Trophoblast cell (in vitro differentiated cells and primary cell): Measurements from ENCODE around the gene DLG2.

Experiments
- DNase-seq, 2 donors: peaks; one replicate each; pipeline ENCODE4 v3.0.0-alpha.2; 2016
- H2AFZ ChIP-seq: 2 replicates; pipeline ENCODE4 v1.6.1; 2013; ENCODE audit warnings: low read length, moderate library complexity, mild to moderate bottlenecking; ENCODE audit not compliant: insufficient read depth, poor library complexity
- H2AK5ac ChIP-seq: 2 replicates; pipeline ENCODE4 v1.6.1; 2013; ENCODE audit warnings: mild to moderate bottlenecking, low read length
- H2BK120ac ChIP-seq: 2 replicates; pipeline ENCODE4 v1.6.1; 2013; ENCODE audit warnings: low read length, mild to moderate bottlenecking, moderate library complexity; ENCODE audit not compliant: insufficient read depth, poor library complexity
- H2BK12ac ChIP-seq: 2 replicates; pipeline ENCODE4 v1.6.1; 2013; ENCODE audit warnings: mild to moderate bottlenecking, low read length, moderate library complexity
- H2BK5ac ChIP-seq: 2 replicates; pipeline ENCODE4 v1.6.1; 2013; ENCODE audit warnings: low read length, low read depth, moderate library complexity, mild to moderate bottlenecking; ENCODE audit not compliant: poor library complexity
- H3K14ac ChIP-seq: 2 replicates; pipeline ENCODE4 v1.6.1; 2013; ENCODE audit warnings: mild to moderate bottlenecking, low read length
- H3K18ac ChIP-seq: 2 replicates; pipeline ENCODE4 v1.6.1; 2013; ENCODE audit warnings: mild to moderate bottlenecking, low read length
- H3K23ac ChIP-seq: 2 replicates; pipeline ENCODE4 v1.6.1; 2013; ENCODE audit warnings: low read length
- H3K27ac ChIP-seq: 2 replicates; pipeline ENCODE4 v1.5.1; 2013; ENCODE audit warnings: low read depth, mild to moderate bottlenecking, inconsistent platforms, low read length, moderate library complexity
- H3K27me3 ChIP-seq: 2 replicates; pipeline ENCODE4 v1.6.1; 2013; ENCODE audit warnings: inconsistent platforms, mild to moderate bottlenecking, low read length, moderate library complexity; ENCODE audit not compliant: insufficient read depth
- H3K36me3 ChIP-seq, 2 experiments: 1 replicate in 1 of 2; 2 replicates in 1 of 2; pipeline ENCODE4 v1.6.1; 2013; ENCODE audit warnings: low read length in 2 of 2, mild to moderate bottlenecking in 2 of 2, moderate library complexity in 1 of 2; ENCODE audit not compliant: insufficient read depth in 2 of 2, control insufficient read depth in 1 of 2
- H3K4ac ChIP-seq: 2 replicates; pipeline ENCODE4 v1.6.1; 2013; ENCODE audit warnings: low read depth, mild to moderate bottlenecking, low read length, moderate library complexity
- H3K4me1 ChIP-seq, 2 experiments: 1 replicate in 1 of 2; 2 replicates in 1 of 2; pipeline ENCODE4 v1.6.1; 2013; ENCODE audit warnings: low read length in 2 of 2, mild to moderate bottlenecking in 2 of 2, moderate library complexity in 1 of 2; ENCODE audit not compliant: insufficient read depth in 2 of 2, control insufficient read depth in 1 of 2
- H3K4me2 ChIP-seq: 2 replicates; pipeline ENCODE4 v1.6.1; 2013; ENCODE audit warnings: inconsistent platforms, mild to moderate bottlenecking, low read length, moderate library complexity
- H3K4me3 ChIP-seq: 2 replicates; pipeline ENCODE4 v1.5.1; 2013; ENCODE audit warnings: mild to moderate bottlenecking, low read depth, low read length, inconsistent platforms
- H3K79me1 ChIP-seq: one replicate; pipeline ENCODE4 v1.6.1; 2013; ENCODE audit warnings: low read length
- H3K79me2 ChIP-seq: 2 replicates; pipeline ENCODE4 v1.6.1; 2013; ENCODE audit warnings: low read length, mild to moderate bottlenecking; ENCODE audit not compliant: control insufficient read depth, insufficient read depth, poor library complexity
- H3K9ac ChIP-seq: 2 replicates; pipeline ENCODE4 v1.6.1; 2013; ENCODE audit warnings: mild to moderate bottlenecking, low read length
- H3K9me3 ChIP-seq: 2 replicates; pipeline ENCODE4 v1.6.1; 2013; ENCODE audit warnings: low read depth, mild to moderate bottlenecking, control low read depth, inconsistent platforms, low read length; ENCODE audit not compliant: insufficient read depth
- H4K12ac ChIP-seq: 2 replicates; pipeline ENCODE4 v1.6.1; 2013; ENCODE audit warnings: low read depth, mild to moderate bottlenecking, low read length, moderate library complexity
- H4K8ac ChIP-seq: 2 replicates; pipeline ENCODE4 v1.6.1; 2013; ENCODE audit warnings: low read depth, mild to moderate bottlenecking, low read length, moderate library complexity
- H4K91ac ChIP-seq: one replicate; pipeline ENCODE4 v1.6.1; 2013; ENCODE audit warnings: low read depth, mild to moderate bottlenecking, low read length, moderate library complexity
- WGBS: extraction: QIAGEN DNeasy Blood & Tissue Kit; methylation state at CpG from one replicate; pipeline ENCODE4 v1.1.7; 2013; ENCODE audit warnings: missing lambda C conversion rate; ENCODE audit not compliant: insufficient read length, insufficient coverage; ENCODE audit errors: extremely low coverage; 5-methylcytosine and 5-hydroxymethylcytosine counted together

Gene DLG2

DNA sequence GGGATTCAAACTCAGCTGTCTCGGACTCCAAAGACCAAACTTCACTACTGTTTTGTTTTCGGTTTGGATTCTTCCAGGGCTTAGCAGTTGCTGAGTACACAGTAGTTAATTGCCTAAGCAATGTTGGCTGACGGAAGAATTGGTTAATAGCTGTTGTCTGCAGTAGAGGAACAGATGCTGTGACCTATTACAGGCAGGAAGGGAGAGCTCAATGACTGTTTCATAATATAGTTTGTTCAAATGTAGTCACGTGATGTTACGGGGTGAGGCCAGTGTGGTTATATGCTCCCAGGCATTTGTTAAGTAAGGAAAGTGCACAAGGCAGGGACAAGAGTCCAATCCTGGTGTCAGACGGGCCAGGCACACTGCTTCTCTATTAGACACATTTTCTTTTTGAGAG is 2118.3 kb downstream of the DLG2 start:
- Histone ChIP-seq H3K36me3 (no peaks in the 10 kb centered on the region), H2AFZ (no peak overlapping the region), H3K27me3 (no peaks in the 10 kb centered on the region), H3K14ac (no peak overlapping the region), H3K4ac (no peak overlapping the region), H4K91ac (no peak overlapping the region), H3K9me3 (peaks cover 2% of the 10 kb centered on the region), H2BK12ac (no peak overlapping the region), H2AK5ac (no peak overlapping the region), H4K8ac (no peak overlapping the region), H3K4me1 (no peaks in the 10 kb centered on the region), H2BK120ac (no peak overlapping the region), H2BK5ac (no peak overlapping the region), H3K9ac (no peak overlapping the region), H3K18ac (no peak overlapping the region), H3K27ac (no peak overlapping the region), H4K12ac (no peak overlapping the region), H3K23ac (no peak overlapping the region), H3K4me2 (no peak overlapping the region), H3K79me1 (peaks cover 1% of the 10 kb centered on the region), H3K79me2 (no peaks in the 10 kb centered on the region), H3K4me3 (no peak overlapping the region)
- WGBS: no CpG with 5 or more reads among the region's 6 CpGs
- no peak for DNase-seq

DNA sequence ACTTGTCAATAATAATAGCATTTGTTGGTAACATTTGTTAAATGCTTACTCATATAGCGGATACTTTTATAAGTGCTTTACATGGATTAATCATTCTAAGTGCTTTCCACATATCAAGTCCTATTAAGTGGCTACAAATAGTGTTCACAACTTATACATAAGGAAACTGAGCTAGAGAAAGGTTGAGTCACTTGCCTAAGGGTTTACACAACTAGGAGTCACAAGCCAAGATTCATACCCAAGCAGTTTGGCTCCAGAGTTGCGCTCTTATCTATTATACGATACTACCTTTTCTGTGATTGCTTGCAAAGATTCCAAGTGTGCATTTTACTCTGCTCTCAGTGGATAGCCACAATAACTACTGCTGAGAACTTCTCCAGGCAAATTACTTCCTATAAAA is 2125.1 kb downstream of the DLG2 start:
- no peaks in the 10 kb centered on the region for H3K4me1 ChIP-seq
- no peak overlapping the region for H3K9ac ChIP-seq
- H2BK12ac ChIP-seq: no peak overlapping the region
- H3K27me3 ChIP-seq: no peaks in the 10 kb centered on the region
- no peak overlapping the region for H3K14ac ChIP-seq
- no peaks in the 10 kb centered on the region for H3K79me2 ChIP-seq
- H4K91ac ChIP-seq: no peak overlapping the region
- H3K4me2 ChIP-seq: no peak overlapping the region
- no peak overlapping the region for H2BK120ac ChIP-seq
- no peaks in the 10 kb centered on the region for H3K36me3 ChIP-seq
- WGBS: no CpG with 5 or more reads among the region's 3 CpGs
- no peak overlapping the region for H4K12ac ChIP-seq
- peaks cover 2% of the 10 kb centered on the region for H3K9me3 ChIP-seq
- no peak overlapping the region for H2AK5ac ChIP-seq
- no peak overlapping the region for H4K8ac ChIP-seq
- no peak overlapping the region for H3K23ac ChIP-seq
- no peak overlapping the region for H3K4ac ChIP-seq
- no peak overlapping the region for H2AFZ ChIP-seq
- H3K4me3 ChIP-seq: no peak overlapping the region
- H2BK5ac ChIP-seq: no peak overlapping the region
- no peak overlapping the region for H3K27ac ChIP-seq
- no peaks in the 10 kb centered on the region for H3K79me1 ChIP-seq
- peak in 1 of 2 donors; percentile 10 for DNase-seq
- no peak overlapping the region for H3K18ac ChIP-seq

DNA sequence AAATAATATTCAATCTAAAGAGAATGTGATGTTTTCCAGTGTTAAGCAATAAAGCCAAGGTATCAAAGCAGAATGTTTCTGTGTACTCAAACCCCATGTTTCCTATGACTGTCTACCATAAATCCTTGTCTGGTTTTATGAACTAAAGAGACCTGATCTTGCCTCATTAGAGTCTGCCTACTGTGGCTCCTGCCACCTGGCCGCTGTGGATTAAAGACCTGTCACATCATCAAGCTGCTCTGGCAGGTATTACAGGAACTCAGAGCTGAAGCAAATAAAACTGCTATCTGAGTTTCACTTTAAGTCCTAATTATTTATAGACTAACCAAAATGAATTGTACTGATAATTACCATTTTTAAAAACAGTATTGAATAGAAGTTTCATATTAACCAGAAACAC is 2133.2 kb downstream of the DLG2 start:
- Histone ChIP-seq H3K4me1 (no peaks in the 10 kb centered on the region), H2AFZ (no peak overlapping the region), H3K18ac (no peak overlapping the region), H4K8ac (no peak overlapping the region), H3K9me3 (no peaks in the 10 kb centered on the region), H4K91ac (no peak overlapping the region), H3K27ac (no peak overlapping the region), H2BK5ac (no peak overlapping the region), H2AK5ac (no peak overlapping the region), H3K4me2 (no peak overlapping the region), H3K27me3 (no peaks in the 10 kb centered on the region), H3K79me1 (no peaks in the 10 kb centered on the region), H3K9ac (no peak overlapping the region), H3K4me3 (no peak overlapping the region), H3K79me2 (no peaks in the 10 kb centered on the region), H2BK120ac (no peak overlapping the region), H3K4ac (no peak overlapping the region), H3K36me3 (no peaks in the 10 kb centered on the region), H3K23ac (no peak overlapping the region), H2BK12ac (no peak overlapping the region), H3K14ac (no peak overlapping the region), H4K12ac (no peak overlapping the region)
- DNase-seq: no peak
- no CpG with 5 or more reads among the region's 1 CpG for WGBS

DNA sequence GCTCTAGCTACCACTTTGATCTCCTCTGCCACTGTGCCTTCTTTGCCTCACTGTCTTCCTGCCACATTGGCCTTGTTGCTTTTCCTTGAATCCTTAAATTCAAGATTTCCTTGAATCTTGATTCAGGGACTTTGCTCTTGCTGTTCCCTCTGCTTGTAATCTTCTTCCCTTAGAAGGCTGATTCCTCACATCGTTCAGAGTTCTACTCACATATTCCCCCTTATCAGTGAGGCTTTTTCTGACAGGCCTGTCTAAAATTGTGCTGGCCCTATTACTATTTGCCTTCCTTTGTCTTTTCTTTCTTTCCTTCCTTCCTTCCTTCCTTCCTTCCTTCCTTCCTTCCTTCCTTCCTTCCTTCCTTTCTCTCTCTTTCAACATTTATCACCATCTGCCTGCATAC is 2134.1 kb downstream of the DLG2 start:
- no peak overlapping the region for H3K27ac ChIP-seq

More for the DNA sequence above, 2134.1 kb downstream of the DLG2 start:
- Histone ChIP-seq H3K4me3 (no peak overlapping the region), H3K23ac (no peak overlapping the region), H3K4me1 (no peaks in the 10 kb centered on the region), H3K9ac (no peak overlapping the region), H2BK120ac (no peak overlapping the region), H3K18ac (no peak overlapping the region), H3K36me3 (no peaks in the 10 kb centered on the region), H3K4me2 (no peak overlapping the region), H2AK5ac (no peak overlapping the region), H4K91ac (no peak overlapping the region), H4K12ac (no peak overlapping the region), H3K79me2 (no peaks in the 10 kb centered on the region), H3K9me3 (no peaks in the 10 kb centered on the region), H3K4ac (no peak overlapping the region), H3K79me1 (no peaks in the 10 kb centered on the region), H4K8ac (no peak overlapping the region), H3K14ac (no peak overlapping the region), H2AFZ (no peak overlapping the region), H2BK12ac (no peak overlapping the region), H3K27me3 (no peaks in the 10 kb centered on the region), H2BK5ac (no peak overlapping the region)
- DNase-seq: no peak
- WGBS: no CpG with 5 or more reads among the region's 1 CpG
